HepG2 (cell line): ENCODE measurements around the gene TMEM184B. TPM values are rescaled to one million over a fixed set of nuclear protein-coding genes. Genes with fewer than 3 reads are reported as not detected.

ENCODE experiments used
- CREM ChIP-seq, 2 experiments: sonication (generic) in 1 of 2; formaldehyde crosslinking in 1 of 2; IDR thresholded peaks; 2 replicates each; pipeline versions ENCODE4 v1.4.0 to v1.6.1; 2016 to 2020; ENCODE audit warnings: antibody characterized with exemption in 1 of 2, mild to moderate bottlenecking in 1 of 2, missing genetic modification reagents in 1 of 2
- FOXK1 ChIP-seq: sonication (generic); formaldehyde crosslinking; IDR thresholded peaks from 2 replicates; pipeline ENCODE4 v1.4.0; 2020; ENCODE audit warnings: low read depth, missing genetic modification reagents, borderline replicate concordance
- GABPB1 ChIP-seq: IDR thresholded peaks from 2 replicates; pipeline ENCODE4 v1.6.1; 2016; ENCODE audit warnings: mild to moderate bottlenecking, missing genetic modification reagents, moderate library complexity, missing compliant biosample characterization
- HMG20B ChIP-seq: conservative IDR thresholded peaks from 2 replicates; pipeline ENCODE4 v1.6.1; 2016; ENCODE audit warnings: missing genetic modification reagents, missing compliant biosample characterization
- JUN ChIP-seq: sonication (generic); formaldehyde crosslinking; IDR thresholded peaks from 2 replicates; pipeline ENCODE4 v1.4.0; 2020; ENCODE audit warnings: mild to moderate bottlenecking, missing genetic modification reagents
- MEF2D ChIP-seq: sonication (generic); formaldehyde crosslinking; IDR thresholded peaks from 2 replicates; pipeline ENCODE4 v1.5.1; 2020; ENCODE audit warnings: mild to moderate bottlenecking, missing genetic modification reagents
- RELA ChIP-seq: sonication (generic); formaldehyde crosslinking; IDR thresholded peaks from 2 replicates; pipeline ENCODE4 v1.4.0; 2020; ENCODE audit warnings: missing genetic modification reagents
- ZNF350 ChIP-seq: sonication (generic); formaldehyde crosslinking; IDR thresholded peaks from 2 replicates; pipeline ENCODE4 v1.4.0; 2020; ENCODE audit warnings: mild to moderate bottlenecking, low read depth, missing genetic modification reagents, borderline replicate concordance
- ZNF691 ChIP-seq: sonication (generic); formaldehyde crosslinking; IDR thresholded peaks from 2 replicates; pipeline ENCODE4 v1.4.0; 2020; ENCODE audit warnings: missing genetic modification reagents, low read depth, mild to moderate bottlenecking, borderline replicate concordance
- ZNF772 ChIP-seq: sonication (generic); formaldehyde crosslinking; IDR thresholded peaks from 2 replicates; pipeline ENCODE4 v1.5.0; 2020; ENCODE audit warnings: mild to moderate bottlenecking, missing genetic modification reagents
- ZNF891 ChIP-seq: sonication (generic); formaldehyde crosslinking; IDR thresholded peaks from 2 replicates; pipeline ENCODE4 v1.5.0; 2020; ENCODE audit warnings: mild to moderate bottlenecking, missing genetic modification reagents
- polyA plus RNA-seq, 8 experiments: library from polyadenylated mRNA; depleted of rRNA in 3 of 8; stranded (reverse) in 7 of 8; unstranded in 1 of 8; fragments of >200 nt; fragmentation: Illumina TruSeq in 4 of 8; extraction: Trizol in 4 of 8; gene quantifications; 2 replicates each; pipeline versions ENCODE4 v1.2.1 to v1.2.3, GENCODE V29; 2011 to 2016; ENCODE audit warnings: low read depth in 4 of 8, missing spikeins in 1 of 8, mixed read lengths in 1 of 8; ENCODE audit not compliant: insufficient read depth in 1 of 8
- total RNA-seq, 5 experiments: library from RNA; depleted of rRNA; stranded (reverse); fragments of >200 nt; fragmentation: Illumina TruSeq; extraction: Trizol; gene quantifications; 2 replicates each; pipeline ENCODE4 v1.2.3, GENCODE V29; 2016; ENCODE audit warnings: low read depth in 1 of 5
- TF ChIP-seq, protein P1 (sequence below): sonication (generic); formaldehyde crosslinking; IDR thresholded peaks from 2 replicates; pipeline ENCODE4 v1.5.1; 2020; ENCODE audit warnings: mild to moderate bottlenecking, moderate library complexity, missing genetic modification reagents
- TF ChIP-seq, protein P2 (sequence below): sonication (generic); formaldehyde crosslinking; conservative IDR thresholded peaks from 2 replicates; pipeline ENCODE4 v1.8.1; 2023; ENCODE audit warnings: missing genetic modification reagents
- TF ChIP-seq, protein P3 (sequence below): sonication (generic); formaldehyde crosslinking; IDR thresholded peaks from 2 replicates; pipeline ENCODE4 v1.5.0; 2020; ENCODE audit warnings: mild to moderate bottlenecking, missing genetic modification reagents, borderline replicate concordance

Gene TMEM184B
- total and polyA plus RNA-seq, 2 of the 13 experiments (the other 11 are each of a cell fraction or from before 2014, with no cell fraction given): 15.9 to 16.0 TPM

- TF ChIP-seq RELA (CRISPR knock-in tag) (peak; percentile 100), MEF2D (CRISPR knock-in tag) (peak; percentile 66; the same call in 1 of the 2 replicates), JUN (CRISPR knock-in tag) (peak; percentile 95), ZNF772 (peak; percentile 75; the same call in 1 of the 2 replicates), CREM (IDR thresholded peaks at IDR 0.05) (peak; percentile 30; the same call in 1 of the 2 replicates), CREM (CRISPR knock-in tag; IDR thresholded peaks at IDR 0.05) (no peak), HMG20B (CRISPR knock-in tag) (0 out of 2 replicates have a peak, but pooled peaks have one; percentile 27), ZNF891 (peak; percentile 78), ZNF691 (peak; percentile 86; the same call in 1 of the 2 replicates), GABPB1 (CRISPR knock-in tag) (peak; percentile 68), FOXK1 (CRISPR knock-in tag) (0 out of 2 replicates have a peak, but pooled peaks have one; percentile 65), ZNF350 (peak; percentile 44; the same call in 1 of the 2 replicates)
- TF ChIP-seq, protein P1, sequence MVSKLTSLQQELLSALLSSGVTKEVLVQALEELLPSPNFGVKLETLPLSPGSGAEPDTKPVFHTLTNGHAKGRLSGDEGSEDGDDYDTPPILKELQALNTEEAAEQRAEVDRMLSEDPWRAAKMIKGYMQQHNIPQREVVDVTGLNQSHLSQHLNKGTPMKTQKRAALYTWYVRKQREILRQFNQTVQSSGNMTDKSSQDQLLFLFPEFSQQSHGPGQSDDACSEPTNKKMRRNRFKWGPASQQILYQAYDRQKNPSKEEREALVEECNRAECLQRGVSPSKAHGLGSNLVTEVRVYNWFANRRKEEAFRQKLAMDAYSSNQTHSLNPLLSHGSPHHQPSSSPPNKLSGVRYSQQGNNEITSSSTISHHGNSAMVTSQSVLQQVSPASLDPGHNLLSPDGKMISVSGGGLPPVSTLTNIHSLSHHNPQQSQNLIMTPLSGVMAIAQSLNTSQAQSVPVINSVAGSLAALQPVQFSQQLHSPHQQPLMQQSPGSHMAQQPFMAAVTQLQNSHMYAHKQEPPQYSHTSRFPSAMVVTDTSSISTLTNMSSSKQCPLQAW (CRISPR knock-in tag): peak; percentile 60; the same call in 1 of the 2 replicates
- TF ChIP-seq, protein P2, sequence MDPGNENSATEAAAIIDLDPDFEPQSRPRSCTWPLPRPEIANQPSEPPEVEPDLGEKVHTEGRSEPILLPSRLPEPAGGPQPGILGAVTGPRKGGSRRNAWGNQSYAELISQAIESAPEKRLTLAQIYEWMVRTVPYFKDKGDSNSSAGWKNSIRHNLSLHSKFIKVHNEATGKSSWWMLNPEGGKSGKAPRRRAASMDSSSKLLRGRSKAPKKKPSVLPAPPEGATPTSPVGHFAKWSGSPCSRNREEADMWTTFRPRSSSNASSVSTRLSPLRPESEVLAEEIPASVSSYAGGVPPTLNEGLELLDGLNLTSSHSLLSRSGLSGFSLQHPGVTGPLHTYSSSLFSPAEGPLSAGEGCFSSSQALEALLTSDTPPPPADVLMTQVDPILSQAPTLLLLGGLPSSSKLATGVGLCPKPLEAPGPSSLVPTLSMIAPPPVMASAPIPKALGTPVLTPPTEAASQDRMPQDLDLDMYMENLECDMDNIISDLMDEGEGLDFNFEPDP (CRISPR knock-in tag): 0 out of 2 replicates have a peak, but pooled peaks have one; percentile 91
- TF ChIP-seq, protein P3, sequence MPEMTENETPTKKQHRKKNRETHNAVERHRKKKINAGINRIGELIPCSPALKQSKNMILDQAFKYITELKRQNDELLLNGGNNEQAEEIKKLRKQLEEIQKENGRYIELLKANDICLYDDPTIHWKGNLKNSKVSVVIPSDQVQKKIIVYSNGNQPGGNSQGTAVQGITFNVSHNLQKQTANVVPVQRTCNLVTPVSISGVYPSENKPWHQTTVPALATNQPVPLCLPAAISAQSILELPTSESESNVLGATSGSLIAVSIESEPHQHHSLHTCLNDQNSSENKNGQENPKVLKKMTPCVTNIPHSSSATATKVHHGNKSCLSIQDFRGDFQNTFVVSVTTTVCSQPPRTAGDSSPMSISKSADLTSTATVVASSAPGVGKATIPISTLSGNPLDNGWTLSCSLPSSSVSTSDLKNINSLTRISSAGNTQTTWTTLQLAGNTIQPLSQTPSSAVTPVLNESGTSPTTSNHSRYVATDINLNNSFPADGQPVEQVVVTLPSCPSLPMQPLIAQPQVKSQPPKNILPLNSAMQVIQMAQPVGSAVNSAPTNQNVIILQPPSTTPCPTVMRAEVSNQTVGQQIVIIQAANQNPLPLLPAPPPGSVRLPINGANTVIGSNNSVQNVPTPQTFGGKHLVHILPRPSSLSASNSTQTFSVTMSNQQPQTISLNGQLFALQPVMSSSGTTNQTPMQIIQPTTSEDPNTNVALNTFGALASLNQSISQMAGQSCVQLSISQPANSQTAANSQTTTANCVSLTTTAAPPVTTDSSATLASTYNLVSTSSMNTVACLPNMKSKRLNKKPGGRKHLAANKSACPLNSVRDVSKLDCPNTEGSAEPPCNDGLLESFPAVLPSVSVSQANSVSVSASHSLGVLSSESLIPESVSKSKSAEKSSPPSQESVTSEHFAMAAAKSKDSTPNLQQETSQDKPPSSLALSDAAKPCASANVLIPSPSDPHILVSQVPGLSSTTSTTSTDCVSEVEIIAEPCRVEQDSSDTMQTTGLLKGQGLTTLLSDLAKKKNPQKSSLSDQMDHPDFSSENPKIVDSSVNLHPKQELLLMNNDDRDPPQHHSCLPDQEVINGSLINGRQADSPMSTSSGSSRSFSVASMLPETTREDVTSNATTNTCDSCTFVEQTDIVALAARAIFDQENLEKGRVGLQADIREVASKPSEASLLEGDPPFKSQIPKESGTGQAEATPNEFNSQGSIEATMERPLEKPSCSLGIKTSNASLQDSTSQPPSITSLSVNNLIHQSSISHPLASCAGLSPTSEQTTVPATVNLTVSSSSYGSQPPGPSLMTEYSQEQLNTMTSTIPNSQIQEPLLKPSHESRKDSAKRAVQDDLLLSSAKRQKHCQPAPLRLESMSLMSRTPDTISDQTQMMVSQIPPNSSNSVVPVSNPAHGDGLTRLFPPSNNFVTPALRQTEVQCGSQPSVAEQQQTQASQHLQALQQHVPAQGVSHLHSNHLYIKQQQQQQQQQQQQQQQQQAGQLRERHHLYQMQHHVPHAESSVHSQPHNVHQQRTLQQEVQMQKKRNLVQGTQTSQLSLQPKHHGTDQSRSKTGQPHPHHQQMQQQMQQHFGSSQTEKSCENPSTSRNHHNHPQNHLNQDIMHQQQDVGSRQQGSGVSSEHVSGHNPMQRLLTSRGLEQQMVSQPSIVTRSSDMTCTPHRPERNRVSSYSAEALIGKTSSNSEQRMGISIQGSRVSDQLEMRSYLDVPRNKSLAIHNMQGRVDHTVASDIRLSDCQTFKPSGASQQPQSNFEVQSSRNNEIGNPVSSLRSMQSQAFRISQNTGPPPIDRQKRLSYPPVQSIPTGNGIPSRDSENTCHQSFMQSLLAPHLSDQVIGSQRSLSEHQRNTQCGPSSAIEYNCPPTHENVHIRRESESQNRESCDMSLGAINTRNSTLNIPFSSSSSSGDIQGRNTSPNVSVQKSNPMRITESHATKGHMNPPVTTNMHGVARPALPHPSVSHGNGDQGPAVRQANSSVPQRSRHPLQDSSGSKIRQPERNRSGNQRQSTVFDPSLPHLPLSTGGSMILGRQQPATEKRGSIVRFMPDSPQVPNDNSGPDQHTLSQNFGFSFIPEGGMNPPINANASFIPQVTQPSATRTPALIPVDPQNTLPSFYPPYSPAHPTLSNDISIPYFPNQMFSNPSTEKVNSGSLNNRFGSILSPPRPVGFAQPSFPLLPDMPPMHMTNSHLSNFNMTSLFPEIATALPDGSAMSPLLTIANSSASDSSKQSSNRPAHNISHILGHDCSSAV (CRISPR knock-in tag): no peak
Observed at GRCh38 chr22:38218661-38219622, 53.9 kb downstream of the TMEM184B start (continued).
